A673 (cell line): Measurements from ENCODE around the gene B4GALNT4.

Source experiments
- CTCF ChIP-seq: fragments of 300-800, 200-600 bp; sonication (generic); conservative IDR thresholded peaks from 2 replicates; pipeline ENCODE4 v1.5.1; 2017; ENCODE audit warnings: low read depth, mild to moderate bottlenecking, antibody characterized with exemption, low read length, moderate library complexity, mixed read lengths
- EZH2 ChIP-seq: fragments of 200-600 bp; sonication (generic); IDR thresholded peaks from 2 replicates; pipeline ENCODE4 v1.6.1; 2017; ENCODE audit warnings: borderline replicate concordance, low read depth, mild to moderate bottlenecking, mixed read lengths, antibody characterized with exemption, low read length; ENCODE audit not compliant: poor library complexity, severe bottlenecking

- TF ChIP-seq CTCF (no peak), EZH2 (no peak)
Measured at GRCh38 chr11:419248-420005, 50.1 kb downstream of the B4GALNT4 start.
